K562 treated with DMSO at 1 percent for 24 hours (cell line): Measurements from ENCODE around the gene MAP3K3. TPM values are rescaled to one million over a fixed set of nuclear protein-coding genes. Genes with fewer than 3 reads are reported as not detected.

Source experiments
- total RNA-seq: library from RNA; unstranded; fragments of 300-600 nt; gene quantifications from 2 replicates; pipeline ENCODE4 v1.2.3, GENCODE V29; 2022; ENCODE audit warnings: low read depth; ENCODE audit not compliant: insufficient read depth

The MAP3K3 gene
- 28.6 and 30.8 TPM in 2 replicates for total RNA-seq

GRCh38 chr17:63621684-63622573 lies at the start of gene MAP3K3:
Gene MAP3K3 (plus strand): TSS chr17:63622417. CDS start chr17:63622760, 343 bp downstream.

GRCh38 chr17:63600569-63601438 lies 21.4 kb upstream of the MAP3K3 start, which contains the start of gene TACO1:
Gene TACO1 (plus strand): TSS chr17:63600895. CDS start chr17:63601084, 189 bp downstream.

GRCh38 chr17:63699638-63700527 lies 77.7 kb downstream of the MAP3K3 start, which contains the start of gene LIMD2:
Gene LIMD2 (minus strand): TSS chr17:63700125. CDS start chr17:63699298, 827 bp downstream.

GRCh38 chr17:63741408-63742173 lies 119.4 kb downstream of the MAP3K3 start, which contains the start of gene STRADA:
Gene STRADA (minus strand): TSS chr17:63741799. CDS start chr17:63728369, 13,430 bp downstream.

Other genes starting within 250 kb of the MAP3K3 start
- gene CYB561, start 176.1 kb upstream of the MAP3K3 start, total RNA-seq, result 25.6 and 25.9 TPM in 2 replicates
- gene ACE, start 145.4 kb upstream of the MAP3K3 start, total RNA-seq, result 3.0 and 4.6 TPM in 2 replicates
- gene KCNH6, start 99.1 kb upstream of the MAP3K3 start, total RNA-seq, result not detected in 2 replicates
- gene DCAF7, start 71.9 kb upstream of the MAP3K3 start, total RNA-seq, result 100.0 and 110 TPM in 2 replicates
- 50.6 and 57.9 TPM in 2 replicates for gene TACO1, start 21.5 kb upstream of the MAP3K3 start, total RNA-seq
- gene LIMD2, start 77.7 kb downstream of the MAP3K3 start, total RNA-seq, result 6.0 and 9.2 TPM in 2 replicates
- 45.4 and 47.0 TPM in 2 replicates for gene STRADA, start 119.4 kb downstream of the MAP3K3 start, total RNA-seq
- 57.2 and 62.5 TPM in 2 replicates for gene CCDC47, start 151.2 kb downstream of the MAP3K3 start, total RNA-seq
- 37.1 and 46.5 TPM in 2 replicates for gene DDX42, start 151.8 kb downstream of the MAP3K3 start, total RNA-seq
- gene PSMC5, start 205.0 kb downstream of the MAP3K3 start, total RNA-seq, result 172 and 182 TPM in 2 replicates
- gene FTSJ3, start 205.2 kb downstream of the MAP3K3 start, total RNA-seq, result 26.5 and 33.7 TPM in 2 replicates
- gene SMARCD2, start 220.3 kb downstream of the MAP3K3 start, total RNA-seq, result 87.9 and 96.8 TPM in 2 replicates